A673 (cell line): ENCODE measurements around the gene C11orf52.

Experiments
- EZH2 ChIP-seq: fragments of 200-600 bp; sonication (generic); IDR thresholded peaks from 2 replicates; pipeline ENCODE4 v1.6.1; 2017; ENCODE audit warnings: borderline replicate concordance, low read depth, mild to moderate bottlenecking, mixed read lengths, antibody characterized with exemption, low read length; ENCODE audit not compliant: poor library complexity, severe bottlenecking
- TF ChIP-seq, protein P1 (sequence below): fragments of 300-800, 200-600 bp; sonication (generic); conservative IDR thresholded peaks from 2 replicates; pipeline ENCODE4 v1.5.1; 2017; ENCODE audit warnings: low read depth, mild to moderate bottlenecking, antibody characterized with exemption, low read length, moderate library complexity, mixed read lengths

- TF ChIP-seq EZH2: no peak
- TF ChIP-seq, protein P1, sequence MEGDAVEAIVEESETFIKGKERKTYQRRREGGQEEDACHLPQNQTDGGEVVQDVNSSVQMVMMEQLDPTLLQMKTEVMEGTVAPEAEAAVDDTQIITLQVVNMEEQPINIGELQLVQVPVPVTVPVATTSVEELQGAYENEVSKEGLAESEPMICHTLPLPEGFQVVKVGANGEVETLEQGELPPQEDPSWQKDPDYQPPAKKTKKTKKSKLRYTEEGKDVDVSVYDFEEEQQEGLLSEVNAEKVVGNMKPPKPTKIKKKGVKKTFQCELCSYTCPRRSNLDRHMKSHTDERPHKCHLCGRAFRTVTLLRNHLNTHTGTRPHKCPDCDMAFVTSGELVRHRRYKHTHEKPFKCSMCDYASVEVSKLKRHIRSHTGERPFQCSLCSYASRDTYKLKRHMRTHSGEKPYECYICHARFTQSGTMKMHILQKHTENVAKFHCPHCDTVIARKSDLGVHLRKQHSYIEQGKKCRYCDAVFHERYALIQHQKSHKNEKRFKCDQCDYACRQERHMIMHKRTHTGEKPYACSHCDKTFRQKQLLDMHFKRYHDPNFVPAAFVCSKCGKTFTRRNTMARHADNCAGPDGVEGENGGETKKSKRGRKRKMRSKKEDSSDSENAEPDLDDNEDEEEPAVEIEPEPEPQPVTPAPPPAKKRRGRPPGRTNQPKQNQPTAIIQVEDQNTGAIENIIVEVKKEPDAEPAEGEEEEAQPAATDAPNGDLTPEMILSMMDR: no peak
Observed at GRCh38 chr11:111945198-111945597, 26.5 kb downstream of the C11orf52 start.
